Caco-2 (cell line): Measurements from ENCODE around the gene EDC4. TPM values are rescaled to one million over a fixed set of nuclear protein-coding genes. Genes with fewer than 3 reads are reported as not detected.
A peak's percentile ranks its signal among the peaks of the same experiment; 100 is the strongest.

Experiments used
- BruUV-seq: library from RNA; stranded (reverse); fragments of 400-500 nt; replicated peaks from 2 replicates; lab custom pipeline; 2021; lab: Mats Ljungman, UMichigan
- CTCF ChIA-PET: fragments of 300-600 bp; sonication (Branson Sonifier 250); formaldehyde crosslinking; loops from one replicate; lab custom pipeline; 2022; ENCODE audit warnings: antibody characterized with exemption; lab: Charles Lee
- POLR2A ChIA-PET: fragments of 300-600 bp; sonication (Branson Sonifier 250); formaldehyde crosslinking; loops from one replicate; lab custom pipeline; 2022; ENCODE audit warnings: antibody characterized with exemption; lab: Charles Lee
- DNase-seq, 2 experiments: peaks; one replicate each; pipeline versions ENCODE4 v3.0.0 to v3.0.0-alpha.2; 2020 to 2022
- H3K27me3 ChIP-seq: replicated peaks from 2 replicates; pipeline ENCODE4 v1.6.0; 2011; ENCODE audit warnings: low read length; ENCODE audit not compliant: control insufficient read depth, insufficient read depth
- H3K36me3 ChIP-seq: 2 replicates; pipeline ENCODE4 v1.5.1; 2011; ENCODE audit warnings: low read length; ENCODE audit not compliant: control insufficient read depth, insufficient read depth
- H3K4me1 ChIP-seq: fragments of 250-450 bp; sonication (Bioruptor Pico); 2 replicates; pipeline ENCODE4 v1.5.1; 2020; ENCODE audit warnings: mild to moderate bottlenecking
- H3K4me3 ChIP-seq: 2 replicates; pipeline ENCODE4 v1.5.1; 2011; ENCODE audit warnings: low read depth, mild to moderate bottlenecking, control low read depth, low read length
- H3K9me3 ChIP-seq: fragments of 250-450 bp; sonication (Bioruptor Pico); 2 replicates; pipeline ENCODE4 v1.5.1; 2020; ENCODE audit warnings: mild to moderate bottlenecking, moderate library complexity
- H3K27ac Mint-ChIP-seq: one replicate; pipeline ENCODE4 v1.8.0; 2022; ENCODE audit warnings: mixed read lengths; ENCODE audit not compliant: unreplicated experiment
- H3K27me3 Mint-ChIP-seq: one replicate; pipeline ENCODE4 v1.8.0; 2022; ENCODE audit warnings: mixed read lengths; ENCODE audit not compliant: insufficient read depth, unreplicated experiment
- H3K36me3 Mint-ChIP-seq: one replicate; pipeline ENCODE4 v1.8.0; 2022; ENCODE audit warnings: mild to moderate bottlenecking, mixed read lengths; ENCODE audit not compliant: insufficient read depth, unreplicated experiment
- H3K4me1 Mint-ChIP-seq: one replicate; pipeline ENCODE4 v1.8.0; 2022; ENCODE audit warnings: low read depth, mixed read lengths; ENCODE audit not compliant: unreplicated experiment
- H3K4me3 Mint-ChIP-seq: one replicate; pipeline ENCODE4 v1.8.0; 2022; ENCODE audit warnings: mild to moderate bottlenecking, moderate library complexity, mixed read lengths; ENCODE audit not compliant: unreplicated experiment
- H3K9me3 Mint-ChIP-seq: one replicate; pipeline ENCODE4 v1.8.0; 2022; ENCODE audit warnings: mixed read lengths; ENCODE audit not compliant: unreplicated experiment
- CTCF ChIP-seq, 2 experiments: fragments of 200-600 bp in 1 of 2; IDR thresholded peaks; 1 replicate in 1 of 2; 2 replicates in 1 of 2; pipeline versions ENCODE4 v1.5.1 to v1.8.0; 2011 to 2022; ENCODE audit warnings: antibody characterized with exemption in 1 of 2, control low read depth in 1 of 2, inconsistent platforms in 1 of 2, low read depth in 1 of 2, low read length in 1 of 2, mild to moderate bottlenecking in 1 of 2, moderate library complexity in 1 of 2; ENCODE audit not compliant: insufficient read depth in 1 of 2, severe bottlenecking in 1 of 2, unreplicated experiment in 1 of 2
- intact Hi-C: fragments of 100-400 bp; cut with micrococcal nuclease; formaldehyde crosslinking; loops from one replicate; pipeline ENCODE4 v1.10.0; 2022; ENCODE audit not compliant: unreplicated experiment
- total RNA-seq: library from RNA; stranded (reverse); gene quantifications from 2 replicates; pipeline ENCODE4 v1.2.3, GENCODE V29; 2022

EDC4 gene
- total RNA-seq, 1 experiment from 2014 or later = 139 TPM

- H3K9me3 ChIP-seq = no peaks in the 10 kb centered on the region
- peaks cover 36% of the 10 kb centered on the region for H3K36me3 Mint-ChIP-seq
- no peak for TF ChIP-seq CTCF (IDR thresholded peaks at IDR 0.05; ENCODE audit: insufficient read depth in 1 of 2, low read depth in 1 of 2, low read length in 1 of 2, severe bottlenecking in 1 of 2, unreplicated experiment in 1 of 2)
- no peak overlapping the region for H3K4me3 ChIP-seq
- H3K27me3 Mint-ChIP-seq = no peaks in the 10 kb centered on the region
- peaks cover 37% of the 10 kb centered on the region for H3K4me1 ChIP-seq
- DNase-seq = no peak
- BruUV-seq = no TSS peak
- H3K4me1 Mint-ChIP-seq = peaks cover 20% of the 10 kb centered on the region
- no peak overlapping the region for H3K27ac Mint-ChIP-seq
- peaks cover 2% of the 10 kb centered on the region; the same call in 1 of the 2 replicates for H3K36me3 ChIP-seq
- intact Hi-C loops = no loop called here
- no peaks in the 10 kb centered on the region for H3K9me3 Mint-ChIP-seq
- no peaks in the 10 kb centered on the region for H3K27me3 ChIP-seq
- no peak overlapping the region for H3K4me3 Mint-ChIP-seq
- CTCF ChIA-PET = no interaction called here
- POLR2A ChIA-PET = no interaction called here
Observed at GRCh38 chr16:67888331-67888730, 15.5 kb downstream of the EDC4 start.

GRCh38 chr16:67892375-67892774, 19.5 kb downstream of the EDC4 start:
- ChIA-PET POLR2A (interaction anchor here (1.0 kb wide), 1 partner anchor 86 kb away, joined by 4 read pairs; the partner anchor contains the start of genes RANBP10 and TSNAXIP1), CTCF (interaction anchor here (1.1 kb wide), 1 partner anchor 9 kb away, joined by 6 read pairs; no protein-coding TSS in a partner anchor)
- Histone ChIP-seq H3K36me3 (no peaks in the 10 kb centered on the region), H3K27me3 (no peaks in the 10 kb centered on the region), H3K9me3 (no peaks in the 10 kb centered on the region), H3K4me1 (peaks cover 17% of the 10 kb centered on the region; the same call in 1 of the 2 replicates), H3K4me3 (peak overlapping the region; percentile 40)
- no peak for DNase-seq
- Mint-ChIP-seq H3K36me3 (peaks cover 17% of the 10 kb centered on the region), H3K4me1 (peaks cover 14% of the 10 kb centered on the region), H3K4me3 (peak overlapping the region; percentile 89), H3K27ac (peak overlapping the region; percentile 97), H3K27me3 (no peaks in the 10 kb centered on the region), H3K9me3 (no peaks in the 10 kb centered on the region)
- TSS peak; percentile 85 for BruUV-seq
- no peak for TF ChIP-seq CTCF (IDR thresholded peaks at IDR 0.05; ENCODE audit: insufficient read depth in 1 of 2, low read depth in 1 of 2, low read length in 1 of 2, severe bottlenecking in 1 of 2, unreplicated experiment in 1 of 2)
- intact Hi-C loops = loop anchor here (2.0 kb wide), 1 partner anchor 42 kb away; no protein-coding TSS in a partner anchor

- BruUV-seq = no TSS peak
- POLR2A ChIA-PET = interaction anchor here (0.6 to 1.4 kb wide), 4 partner anchors 28 to 326 kb away, joined by 4 to 5 read pairs (median 4); partner anchors contain the start of genes RANBP10 and TSNAXIP1
Observed at GRCh38 chr16:67892899-67893742, 20.3 kb downstream of the EDC4 start, which contains the start of gene PSKH1. Gene PSKH1 (plus strand): TSS chr16:67893254. CDS start chr16:67908750, 15,496 bp downstream.

More at GRCh38 chr16:67892899-67893742, 20.3 kb downstream of the EDC4 start, which contains the start of gene PSKH1:
- peaks cover 17% of the 10 kb centered on the region for H3K36me3 Mint-ChIP-seq
- no peak for TF ChIP-seq CTCF (IDR thresholded peaks at IDR 0.05; ENCODE audit: insufficient read depth in 1 of 2, low read depth in 1 of 2, low read length in 1 of 2, severe bottlenecking in 1 of 2, unreplicated experiment in 1 of 2)
- peak within 1 kb of the TSS; percentile 99 for H3K4me3 ChIP-seq
- no peaks in the 10 kb centered on the region for H3K9me3 Mint-ChIP-seq
- H3K27me3 ChIP-seq = no peaks in the 10 kb centered on the region
- H3K9me3 ChIP-seq = no peaks in the 10 kb centered on the region
- intact Hi-C loops = loop anchor here (1.0 to 2.0 kb wide), 2 partner anchors 42 to 47 kb away; partner anchors contain the start of gene NUTF2
- no peaks in the 10 kb centered on the region for H3K27me3 Mint-ChIP-seq
- H3K4me1 Mint-ChIP-seq = peaks cover 14% of the 10 kb centered on the region
- peak within 1 kb of the TSS; percentile 97 for H3K27ac Mint-ChIP-seq
- H3K36me3 ChIP-seq = no peaks in the 10 kb centered on the region
- CTCF ChIA-PET = interaction anchor here (0.7 to 1.3 kb wide), 5 partner anchors 9 to 233 kb away, joined by 3 to 6 read pairs (median 4); partner anchors contain the start of gene ACD
- DNase-seq = peak; percentile 98
- peak within 1 kb of the TSS; percentile 89 for H3K4me3 Mint-ChIP-seq
- H3K4me1 ChIP-seq = peaks cover 17% of the 10 kb centered on the region; the same call in 1 of the 2 replicates
